IMR-90 (cell line): ENCODE results near the gene MRPL23. TPM values are rescaled to one million over a fixed set of nuclear protein-coding genes. Genes with fewer than 3 reads are reported as not detected.

Experiments
- ATAC-seq: fragments of 200-7000 bp; cut with Tn5 transposase; 2 replicates; pipeline ENCODE4 v1.9.1; 2020; ENCODE audit warnings: low read depth, mild to moderate bottlenecking, moderate library complexity
- BruUV-seq: library from RNA; stranded (reverse); fragments of 400-500 nt; replicated peaks from 2 replicates; lab custom pipeline; 2021; lab: Mats Ljungman, UMichigan
- CTCF ChIA-PET: fragments of 300-600 bp; formaldehyde crosslinking; extraction: SDS; loops from one replicate; lab custom pipeline; 2021; ENCODE audit warnings: antibody characterized with exemption; lab: Yijun Ruan, JAX
- POLR2A ChIA-PET: fragments of 300-600 bp; sonication (Branson Sonifier 250); formaldehyde crosslinking; loops from one replicate; lab custom pipeline; 2022; ENCODE audit warnings: antibody characterized with exemption; ENCODE audit not compliant: unreplicated experiment; lab: Charles Lee
- DNase-seq: peaks from one replicate; pipeline ENCODE4 v3.0.0; 2013
- H2AFZ ChIP-seq: replicated peaks from 2 replicates; pipeline ENCODE3; 2013; ENCODE audit warnings: low read length, mild to moderate bottlenecking; ENCODE audit not compliant: poor library complexity
- H2AK5ac ChIP-seq: 2 replicates; pipeline ENCODE4 v1.6.1; 2013; ENCODE audit warnings: low read depth, low read length, inconsistent platforms
- H2AK9ac ChIP-seq: replicated peaks from 2 replicates; pipeline ENCODE3; 2013; ENCODE audit warnings: mild to moderate bottlenecking, low read depth, low read length, moderate library complexity; ENCODE audit not compliant: poor library complexity
- H2BK120ac ChIP-seq: 2 replicates; pipeline ENCODE4 v1.6.1; 2013; ENCODE audit warnings: low read depth, low read length, inconsistent platforms
- H2BK15ac ChIP-seq: 3 replicates; pipeline ENCODE4 v1.6.1; 2013; ENCODE audit warnings: low read depth, low read length, inconsistent platforms
- H2BK20ac ChIP-seq: 2 replicates; pipeline ENCODE4 v1.6.1; 2013; ENCODE audit warnings: low read depth, mild to moderate bottlenecking, inconsistent platforms, low read length, moderate library complexity
- H2BK5ac ChIP-seq: 2 replicates; pipeline ENCODE4 v1.6.1; 2013; ENCODE audit warnings: mild to moderate bottlenecking, low read depth, low read length, inconsistent platforms; ENCODE audit not compliant: poor library complexity, severe bottlenecking
- H3K14ac ChIP-seq: replicated peaks from 2 replicates; pipeline ENCODE4 v1.6.1; 2013; ENCODE audit warnings: low read depth, low read length, inconsistent platforms
- H3K18ac ChIP-seq: 2 replicates; pipeline ENCODE4 v1.6.1; 2013; ENCODE audit warnings: low read depth, low read length, control low read depth
- H3K23ac ChIP-seq: 2 replicates; pipeline ENCODE4 v1.6.1; 2013; ENCODE audit warnings: low read depth, low read length, inconsistent platforms
- H3K27ac ChIP-seq: 2 replicates; pipeline ENCODE4 v1.5.1; 2013; ENCODE audit warnings: mild to moderate bottlenecking, control low read depth, low read length; ENCODE audit not compliant: insufficient read depth
- H3K27me3 ChIP-seq: 2 replicates; pipeline ENCODE4 v1.6.1; 2013; ENCODE audit warnings: low read length; ENCODE audit not compliant: control insufficient read depth, insufficient read depth
- H3K36me3 ChIP-seq: 2 replicates; pipeline ENCODE4 v1.6.1; 2013; ENCODE audit warnings: low read length, mixed read lengths; ENCODE audit not compliant: control insufficient read depth, insufficient read depth
- H3K4ac ChIP-seq: 2 replicates; pipeline ENCODE4 v1.6.1; 2013; ENCODE audit warnings: low read depth, low read length, inconsistent platforms
- H3K4me1 ChIP-seq: 2 replicates; pipeline ENCODE4 v1.6.1; 2013; ENCODE audit warnings: low read length, mixed read lengths; ENCODE audit not compliant: control insufficient read depth, insufficient read depth
- H3K4me2 ChIP-seq: 2 replicates; pipeline ENCODE4 v1.6.1; 2013; ENCODE audit warnings: low read depth, mild to moderate bottlenecking, control low read depth, low read length, moderate library complexity
- H3K4me3 ChIP-seq: 2 replicates; pipeline ENCODE4 v1.5.1; 2013; ENCODE audit warnings: low read depth, mild to moderate bottlenecking, control low read depth, low read length, moderate library complexity; ENCODE audit not compliant: insufficient read depth
- H3K56ac ChIP-seq: 2 replicates; pipeline ENCODE4 v1.6.1; 2013; ENCODE audit warnings: low read length, inconsistent platforms; ENCODE audit not compliant: insufficient read depth; ENCODE audit errors: extremely low read depth
- H3K79me1 ChIP-seq, 2 experiments: 2 replicates each; pipeline ENCODE4 v1.6.1; 2013; ENCODE audit warnings: low read length in 2 of 2, inconsistent platforms in 1 of 2, low read depth in 1 of 2
- H3K9ac ChIP-seq: 2 replicates; pipeline ENCODE4 v1.6.1; 2013; ENCODE audit warnings: low read depth, low read length, control low read depth
- H3K9me1 ChIP-seq: 2 replicates; pipeline ENCODE4 v1.6.1; 2013; ENCODE audit warnings: low read length, inconsistent platforms; ENCODE audit not compliant: insufficient read depth
- H3K9me3 ChIP-seq: 2 replicates; pipeline ENCODE4 v1.6.1; 2013; ENCODE audit warnings: low read length; ENCODE audit not compliant: control insufficient read depth, insufficient read depth
- H4K20me1 ChIP-seq: 2 replicates; pipeline ENCODE4 v1.6.1; 2013; ENCODE audit warnings: low read length, inconsistent platforms; ENCODE audit not compliant: insufficient read depth
- H4K5ac ChIP-seq: 2 replicates; pipeline ENCODE4 v1.6.1; 2013; ENCODE audit warnings: mild to moderate bottlenecking, low read depth, low read length, control low read depth
- H4K8ac ChIP-seq, 2 experiments: 2 replicates each; pipeline ENCODE4 v1.6.1; 2013; ENCODE audit warnings: low read depth in 2 of 2, low read length in 2 of 2, control low read depth in 1 of 2, inconsistent platforms in 1 of 2
- H4K91ac ChIP-seq: 2 replicates; pipeline ENCODE4 v1.6.1; 2013; ENCODE audit warnings: low read depth, low read length, inconsistent platforms; ENCODE audit not compliant: insufficient read depth
- BHLHE40 ChIP-seq: fragments of 150-350 bp; IDR thresholded peaks from 2 replicates; pipeline ENCODE4 v1.6.1; 2016; ENCODE audit warnings: mild to moderate bottlenecking, low read depth, low read length
- CHD1 ChIP-seq: IDR thresholded peaks from 2 replicates; pipeline ENCODE4 v1.6.1; 2012; ENCODE audit warnings: low read depth, low read length, improper control_type of control experiment
- CTCF ChIP-seq: conservative IDR thresholded peaks from 2 replicates; pipeline ENCODE4 v1.5.1; 2012; ENCODE audit warnings: mild to moderate bottlenecking, low read depth, low read length, improper control_type of control experiment
- ELK1 ChIP-seq: fragments of 150-350 bp; IDR thresholded peaks from 2 replicates; pipeline ENCODE4 v1.6.1; 2016; ENCODE audit warnings: low read depth, mild to moderate bottlenecking, low read length, moderate library complexity, borderline replicate concordance
- FOS ChIP-seq: fragments of 150-350 bp; IDR thresholded peaks from 2 replicates; pipeline ENCODE4 v1.6.1; 2016; ENCODE audit warnings: low read depth, low read length
- MAFK ChIP-seq: IDR thresholded peaks from 2 replicates; pipeline ENCODE4 v1.6.1; 2012; ENCODE audit warnings: low read depth, low read length, improper control_type of control experiment
- MAZ ChIP-seq: IDR thresholded peaks from 2 replicates; pipeline ENCODE4 v1.6.1; 2012; ENCODE audit warnings: low read depth, mild to moderate bottlenecking, low read length, improper control_type of control experiment, moderate library complexity, borderline replicate concordance
- MXI1 ChIP-seq: IDR thresholded peaks from 2 replicates; pipeline ENCODE4 v1.6.1; 2012; ENCODE audit warnings: low read depth, mild to moderate bottlenecking, low read length, moderate library complexity, borderline replicate concordance
- NFE2L2 ChIP-seq: fragments of 150-350 bp; IDR thresholded peaks from 2 replicates; pipeline ENCODE4 v1.6.1; 2016; ENCODE audit warnings: low read depth, mild to moderate bottlenecking, low read length
- POLR2A ChIP-seq: IDR thresholded peaks from 2 replicates; pipeline ENCODE4 v1.6.1; 2012; ENCODE audit warnings: mild to moderate bottlenecking, low read depth, low read length
- RAD21 ChIP-seq: IDR thresholded peaks from 2 replicates; pipeline ENCODE4 v1.6.1; 2012; ENCODE audit warnings: low read length, improper control_type of control experiment
- RCOR1 ChIP-seq: IDR thresholded peaks from 2 replicates; pipeline ENCODE4 v1.6.1; 2012; ENCODE audit warnings: mild to moderate bottlenecking, low read length, improper control_type of control experiment; ENCODE audit not compliant: insufficient replicate concordance
- RFX5 ChIP-seq: IDR thresholded peaks from 2 replicates; pipeline ENCODE4 v1.8.0; 2012; ENCODE audit warnings: low read depth, mild to moderate bottlenecking, low read length, moderate library complexity
- SMC3 ChIP-seq: fragments of 150-350 bp; IDR thresholded peaks from 2 replicates; pipeline ENCODE4 v1.6.1; 2016; ENCODE audit warnings: low read depth, mild to moderate bottlenecking, antibody characterized with exemption, low read length, moderate library complexity
- USF2 ChIP-seq: fragments of 150-350 bp; IDR thresholded peaks from 2 replicates; pipeline ENCODE4 v1.6.1; 2017; ENCODE audit warnings: mild to moderate bottlenecking, antibody characterized with exemption, low read length, low read depth
- WGBS, 2 experiments: methylation state at CpG; one replicate each; pipeline versions ENCODE4 v1.1.5 to v1.1.7; 2013; ENCODE audit warnings: missing lambda C conversion rate in 2 of 2; ENCODE audit not compliant: insufficient read length in 1 of 2; ENCODE audit errors: extremely low coverage in 2 of 2; 5-methylcytosine and 5-hydroxymethylcytosine counted together
- dilution Hi-C: fragments of 300-500 bp; cut with HindIII; formaldehyde crosslinking; loops from one replicate; pipeline ENCODE4 v1.14.3; 2018; ENCODE audit warnings: low sequenced_read_pairs; ENCODE audit not compliant: unreplicated experiment
- in situ Hi-C: fragments of 300-500 bp; cut with MboI; formaldehyde crosslinking; loops from 3 replicates; pipeline ENCODE4 v1.14.3; 2019; ENCODE audit warnings: low sequenced_read_pairs, inconsistent platforms, mixed read lengths
- intact Hi-C: fragments of 100-400 bp; cut with micrococcal nuclease; formaldehyde crosslinking; loops from 2 replicates; pipeline ENCODE4 v1.10.0; 2022
- polyA plus RNA-seq, 3 experiments: library from polyadenylated mRNA; depleted of rRNA; stranded (reverse); fragments of >200 nt; gene quantifications; 2 replicates each; pipeline ENCODE4 v1.2.3, GENCODE V29; 2012; ENCODE audit warnings: low replicate concordance in 1 of 3
- total RNA-seq: library from RNA; depleted of rRNA; stranded (reverse); fragments of >200 nt; gene quantifications from 2 replicates; pipeline ENCODE4 v1.2.3, GENCODE V29; 2012

The MRPL23 gene
- total and polyA plus RNA-seq, 2 of the 4 experiments (the other 2 are of a cell fraction) = 68.4 to 114 TPM

- dilution Hi-C loops = no loop called here
- Histone ChIP-seq H3K56ac (no peak overlapping the region), H3K27me3 (peaks cover 6% of the 10 kb centered on the region; the same call in 1 of the 2 replicates), H2AK5ac (no peak overlapping the region), H3K27ac (no peak overlapping the region), H3K4ac (no peak overlapping the region), H3K36me3 (no peaks in the 10 kb centered on the region), H2BK5ac (no peak overlapping the region), H3K18ac (no peak overlapping the region), H2BK20ac (no peak overlapping the region), H3K4me2 (no peak overlapping the region), H2AFZ (no peak overlapping the region), H3K4me3 (no peak overlapping the region), H3K9ac (no peak overlapping the region), H2AK9ac (no peak overlapping the region), H3K23ac (no peak overlapping the region), H4K20me1 (no peaks in the 10 kb centered on the region; the same call in 1 of the 2 replicates), H2BK15ac (no peak overlapping the region), H3K79me1 (no peaks in the 10 kb centered on the region), H3K4me1 (no peaks in the 10 kb centered on the region), H4K5ac (no peak overlapping the region), H4K91ac (no peak overlapping the region), H2BK120ac (no peak overlapping the region), H3K9me1 (no peaks in the 10 kb centered on the region), H4K8ac (no peak overlapping the region), H3K14ac (no peak overlapping the region), H3K9me3 (no peaks in the 10 kb centered on the region)
- in situ Hi-C loops = no loop called here
- 53% methylated on average over 6 of the region's 14 CpGs; no CpG with 5 or more reads in 1 of the 2 experiments for WGBS, 2 experiments
- TF ChIP-seq USF2 (no peak), MXI1 (no peak), NFE2L2 (no peak), SMC3 (no peak), RFX5 (no peak), MAFK (no peak), FOS (no peak), CTCF (no peak), POLR2A (no peak), BHLHE40 (no peak), RCOR1 (no peak), ELK1 (no peak), MAZ (no peak), CHD1 (no peak), RAD21 (no peak)
- intact Hi-C loops = no loop called here
- ChIA-PET CTCF (no interaction called here), POLR2A (no interaction called here)
- DNase-seq (no peak), ATAC-seq (no peak)
- BruUV-seq = no TSS peak
Observed at GRCh38 chr11:1916132-1916985, 30.8 kb upstream of the MRPL23 start.
